ENCODE results near the gene ARF6. TPM values are rescaled to one million over a fixed set of nuclear protein-coding genes. Genes with fewer than 3 reads are reported as not detected.

Gene ARF6
- total RNA-seq, 1 experiment from 2014 or later = 88.8 TPM

DNA sequence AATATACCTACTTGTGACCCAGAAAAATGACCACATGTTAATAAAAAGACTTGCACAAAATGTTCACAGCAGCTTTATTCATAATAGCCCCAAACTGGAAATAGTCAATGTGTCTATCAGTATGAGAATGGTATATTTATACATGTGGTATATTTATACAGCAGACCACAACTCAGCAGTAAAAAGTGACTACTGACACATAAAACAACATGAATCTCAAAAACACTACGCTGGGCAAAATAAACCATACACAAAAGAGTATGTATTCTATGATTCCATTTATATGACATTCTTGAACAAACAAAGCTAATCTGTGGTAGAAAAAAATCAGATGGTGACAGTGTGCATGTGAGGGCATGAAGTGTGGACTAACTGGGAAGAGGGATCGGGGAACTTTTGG lies 35.1 kb downstream of the ARF6 start:
- no peaks in the 10 kb centered on the region for H3K36me3 ChIP-seq (ENCODE audit: control insufficient read depth in 1 of 2, insufficient read depth in 2 of 2, low read length in 2 of 2)
- no peaks in the 10 kb centered on the region for H4K20me1 ChIP-seq (ENCODE audit: insufficient read depth)
- no peak for DNase-seq (ENCODE audit: low read depth, low spot score)
- BruUV-seq (replicated peaks) = no TSS peak
- CTCF ChIA-PET = no interaction called here
- no peaks in the 10 kb centered on the region for H3K9me3 ChIP-seq (ENCODE audit: control insufficient read depth in 1 of 2, insufficient read depth in 1 of 2, low read depth in 1 of 2, low read length in 2 of 2)
- peaks cover 0 to 10% of the 10 kb centered on the region in 2 experiments; a peak in 3 of 4 replicates for H3K4me1 ChIP-seq (ENCODE audit: control insufficient read depth in 1 of 2, insufficient read depth in 2 of 2, low read length in 2 of 2)
- RAD21 ChIA-PET (ENCODE audit: low non-redundant PET in 1 of 2, low total read pairs in 2 of 2, uncharacterized antibody in 2 of 2, unreplicated experiment in 2 of 2) = no interaction called here
- ATAC-seq = no peak
- H3K79me2 ChIP-seq (ENCODE audit: insufficient read depth, low read length) = no peaks in the 10 kb centered on the region
- H3K27ac ChIP-seq (ENCODE audit: low read depth, low read length) = no peak overlapping the region
- intact Hi-C loops (cut with micrococcal nuclease) = no loop called here
- H3K27me3 ChIP-seq (ENCODE audit: insufficient read depth, low read length) = no peaks in the 10 kb centered on the region
- no peak overlapping the region for H3K4me3 ChIP-seq (replicated peaks in 1 of 2; ENCODE audit: low read depth in 1 of 2, low read length in 2 of 2)
- TF ChIP-seq EZH2 (IDR thresholded peaks at IDR 0.05) = no peak
- TF ChIP-seq FOSL1 (IDR thresholded peaks at IDR 0.05; ENCODE audit: low read depth) = no peak
- no peak overlapping the region for H3K9ac ChIP-seq (ENCODE audit: low read length)
- H2AFZ ChIP-seq (ENCODE audit: low read depth, low read length, poor library complexity, severe bottlenecking) = no peak overlapping the region
- H3K4me2 ChIP-seq (ENCODE audit: low read length) = no peak overlapping the region
- H3K9me2 ChIP-seq (ENCODE audit: insufficient read depth) = no peaks in the 10 kb centered on the region
- POLR2A ChIA-PET = no interaction called here

DNA sequence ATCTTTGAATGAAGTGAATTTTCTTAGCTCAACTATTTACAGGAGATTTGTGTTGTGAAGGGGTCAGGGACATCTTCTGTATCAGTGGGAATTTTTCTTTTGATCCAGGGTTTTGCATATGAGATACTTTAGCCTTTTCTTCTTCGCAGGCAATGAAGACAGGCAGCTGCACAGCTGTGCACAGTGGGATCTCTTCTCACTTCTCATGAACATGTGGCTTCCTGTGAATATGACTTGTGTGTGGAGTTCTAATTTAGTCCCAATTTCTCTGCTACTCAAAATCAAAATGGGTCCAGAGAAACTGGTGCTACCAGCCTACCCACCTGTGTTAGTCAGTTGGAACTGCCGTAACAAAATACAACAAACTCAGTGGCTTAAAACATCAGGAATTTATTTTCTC lies 37.8 kb downstream of the ARF6 start:
- Histone ChIP-seq H2AFZ (ENCODE audit: low read depth, low read length, poor library complexity, severe bottlenecking) (no peak overlapping the region), H3K9ac (ENCODE audit: low read length) (no peak overlapping the region), H3K4me2 (ENCODE audit: low read length) (no peak overlapping the region), H3K9me2 (ENCODE audit: insufficient read depth) (no peaks in the 10 kb centered on the region), H4K20me1 (ENCODE audit: insufficient read depth) (no peaks in the 10 kb centered on the region), H3K27me3 (ENCODE audit: insufficient read depth, low read length) (no peaks in the 10 kb centered on the region), H3K4me1 (ENCODE audit: control insufficient read depth in 1 of 2, insufficient read depth in 2 of 2, low read length in 2 of 2) (peaks cover 0 to 12% of the 10 kb centered on the region in 2 experiments; a peak in 3 of 4 replicates), H3K79me2 (ENCODE audit: insufficient read depth, low read length) (no peaks in the 10 kb centered on the region), H3K9me3 (ENCODE audit: control insufficient read depth in 1 of 2, insufficient read depth in 1 of 2, low read depth in 1 of 2, low read length in 2 of 2) (no peaks in the 10 kb centered on the region), H3K4me3 (replicated peaks in 1 of 2; ENCODE audit: low read depth in 1 of 2, low read length in 2 of 2) (no peak overlapping the region), H3K27ac (ENCODE audit: low read depth, low read length) (no peak overlapping the region), H3K36me3 (ENCODE audit: control insufficient read depth in 1 of 2, insufficient read depth in 2 of 2, low read length in 2 of 2) (no peaks in the 10 kb centered on the region)
- DNase-seq (ENCODE audit: low read depth, low spot score) (no peak), ATAC-seq (no peak)
- CTCF ChIA-PET = no interaction called here
- RAD21 ChIA-PET (ENCODE audit: low non-redundant PET in 1 of 2, low total read pairs in 2 of 2, uncharacterized antibody in 2 of 2, unreplicated experiment in 2 of 2) = no interaction called here
- POLR2A ChIA-PET = no interaction called here
- TF ChIP-seq YY1 (IDR thresholded peaks at IDR 0.05; ENCODE audit: extremely low read depth, insufficient replicate concordance, low read depth, low read length) (no peak), CBX3 (IDR thresholded peaks at IDR 0.05; ENCODE audit: low read depth) (no peak), EZH2 (IDR thresholded peaks at IDR 0.05) (no peak), TCF7L2 (IDR thresholded peaks at IDR 0.05; ENCODE audit: borderline replicate concordance, extremely low read depth, insufficient read depth, insufficient read length) (no peak), EGR1 (IDR thresholded peaks at IDR 0.05; ENCODE audit: low read depth) (no peak), CEBPB (IDR thresholded peaks at IDR 0.05; ENCODE audit: low read depth) (no peak), EZH2phosphoT487 (IDR thresholded peaks at IDR 0.05; ENCODE audit: borderline replicate concordance) (no peak), SIN3A (IDR thresholded peaks at IDR 0.05; ENCODE audit: low read depth) (no peak)
- TF ChIP-seq, protein P1, sequence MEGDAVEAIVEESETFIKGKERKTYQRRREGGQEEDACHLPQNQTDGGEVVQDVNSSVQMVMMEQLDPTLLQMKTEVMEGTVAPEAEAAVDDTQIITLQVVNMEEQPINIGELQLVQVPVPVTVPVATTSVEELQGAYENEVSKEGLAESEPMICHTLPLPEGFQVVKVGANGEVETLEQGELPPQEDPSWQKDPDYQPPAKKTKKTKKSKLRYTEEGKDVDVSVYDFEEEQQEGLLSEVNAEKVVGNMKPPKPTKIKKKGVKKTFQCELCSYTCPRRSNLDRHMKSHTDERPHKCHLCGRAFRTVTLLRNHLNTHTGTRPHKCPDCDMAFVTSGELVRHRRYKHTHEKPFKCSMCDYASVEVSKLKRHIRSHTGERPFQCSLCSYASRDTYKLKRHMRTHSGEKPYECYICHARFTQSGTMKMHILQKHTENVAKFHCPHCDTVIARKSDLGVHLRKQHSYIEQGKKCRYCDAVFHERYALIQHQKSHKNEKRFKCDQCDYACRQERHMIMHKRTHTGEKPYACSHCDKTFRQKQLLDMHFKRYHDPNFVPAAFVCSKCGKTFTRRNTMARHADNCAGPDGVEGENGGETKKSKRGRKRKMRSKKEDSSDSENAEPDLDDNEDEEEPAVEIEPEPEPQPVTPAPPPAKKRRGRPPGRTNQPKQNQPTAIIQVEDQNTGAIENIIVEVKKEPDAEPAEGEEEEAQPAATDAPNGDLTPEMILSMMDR (IDR thresholded peaks at IDR 0.05 in 2 of 3, conservative IDR thresholded peaks at IDR 0.05 in 1 of 3; ENCODE audit: borderline replicate concordance in 1 of 3, insufficient read depth in 1 of 3, low read depth in 2 of 3, low read length in 2 of 3) = no peak
- TF ChIP-seq, protein P2, sequence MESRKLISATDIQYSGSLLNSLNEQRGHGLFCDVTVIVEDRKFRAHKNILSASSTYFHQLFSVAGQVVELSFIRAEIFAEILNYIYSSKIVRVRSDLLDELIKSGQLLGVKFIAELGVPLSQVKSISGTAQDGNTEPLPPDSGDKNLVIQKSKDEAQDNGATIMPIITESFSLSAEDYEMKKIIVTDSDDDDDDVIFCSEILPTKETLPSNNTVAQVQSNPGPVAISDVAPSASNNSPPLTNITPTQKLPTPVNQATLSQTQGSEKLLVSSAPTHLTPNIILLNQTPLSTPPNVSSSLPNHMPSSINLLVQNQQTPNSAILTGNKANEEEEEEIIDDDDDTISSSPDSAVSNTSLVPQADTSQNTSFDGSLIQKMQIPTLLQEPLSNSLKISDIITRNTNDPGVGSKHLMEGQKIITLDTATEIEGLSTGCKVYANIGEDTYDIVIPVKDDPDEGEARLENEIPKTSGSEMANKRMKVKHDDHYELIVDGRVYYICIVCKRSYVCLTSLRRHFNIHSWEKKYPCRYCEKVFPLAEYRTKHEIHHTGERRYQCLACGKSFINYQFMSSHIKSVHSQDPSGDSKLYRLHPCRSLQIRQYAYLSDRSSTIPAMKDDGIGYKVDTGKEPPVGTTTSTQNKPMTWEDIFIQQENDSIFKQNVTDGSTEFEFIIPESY (IDR thresholded peaks at IDR 0.05; ENCODE audit: extremely low read depth, insufficient replicate concordance, low read length) = no peak
- TF ChIP-seq, protein P3, sequence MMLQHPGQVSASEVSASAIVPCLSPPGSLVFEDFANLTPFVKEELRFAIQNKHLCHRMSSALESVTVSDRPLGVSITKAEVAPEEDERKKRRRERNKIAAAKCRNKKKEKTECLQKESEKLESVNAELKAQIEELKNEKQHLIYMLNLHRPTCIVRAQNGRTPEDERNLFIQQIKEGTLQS (IDR thresholded peaks at IDR 0.05) = no peak
- intact Hi-C loops (cut with micrococcal nuclease) = no loop called here
- no TSS peak for BruUV-seq (replicated peaks)

All from HCT116 (cell line).